PC-3 (cell line): ENCODE results near the gene LTA4H. TPM values are rescaled to one million over a fixed set of nuclear protein-coding genes. Genes with fewer than 3 reads are reported as not detected.

ENCODE experiments used
- ATAC-seq: fragments of 200-7000 bp; cut with Tn5 transposase; 2 replicates; pipeline ENCODE4 v1.9.1; 2020; ENCODE audit warnings: mild to moderate bottlenecking, moderate library complexity
- BruUV-seq: library from RNA; stranded (reverse); fragments of 400-500 nt; replicated peaks from 2 replicates; lab custom pipeline; 2021; lab: Mats Ljungman, UMichigan
- CTCF ChIA-PET: fragments of 300-600 bp; sonication (Branson Sonifier 250); formaldehyde crosslinking; loops from one replicate; lab custom pipeline; 2022; ENCODE audit warnings: antibody characterized with exemption; lab: Charles Lee
- POLR2A ChIA-PET: fragments of 300-600 bp; sonication (Branson Sonifier 250); formaldehyde crosslinking; loops from one replicate; lab custom pipeline; 2022; ENCODE audit warnings: antibody characterized with exemption; ENCODE audit not compliant: unreplicated experiment; lab: Charles Lee
- DNase-seq: peaks from one replicate; pipeline ENCODE4 v3.0.0-alpha.2; 2015
- H2AFZ ChIP-seq: fragments of 300-600 bp; sonication (generic); 2 replicates; pipeline ENCODE4 v1.6.0; 2016; ENCODE audit warnings: antibody characterized with exemption, low read length
- H3F3A ChIP-seq: fragments of 300-600 bp; sonication (generic); one replicate; pipeline ENCODE4 v1.6.0; 2017; ENCODE audit warnings: antibody characterized with exemption, low read length, control low read depth, mild to moderate bottlenecking; ENCODE audit not compliant: unreplicated experiment
- H3K27ac ChIP-seq: fragments of 300-600 bp; sonication (generic); 2 replicates; pipeline ENCODE4 v1.5.1; 2016; ENCODE audit warnings: mild to moderate bottlenecking, low read length
- H3K27me3 ChIP-seq: fragments of 300-600 bp; sonication (generic); 2 replicates; pipeline ENCODE4 v1.6.1; 2016; ENCODE audit warnings: low read length, mixed read lengths
- H3K36me3 ChIP-seq: fragments of 300-600 bp; sonication (generic); 2 replicates; pipeline ENCODE4 v1.6.1; 2016; ENCODE audit warnings: low read depth, mixed run types, low read length, mixed read lengths
- H3K4me1 ChIP-seq: fragments of 300-600 bp; sonication (generic); 2 replicates; pipeline ENCODE4 v1.5.1; 2016; ENCODE audit warnings: low read length; ENCODE audit not compliant: insufficient read depth
- H3K4me2 ChIP-seq: fragments of 300-600 bp; sonication (generic); 2 replicates; pipeline ENCODE4 v1.6.0; 2016; ENCODE audit warnings: low read length
- H3K4me3 ChIP-seq: fragments of 300-600 bp; sonication (generic); 2 replicates; pipeline ENCODE4 v1.5.1; 2016; ENCODE audit warnings: mild to moderate bottlenecking, low read length, mixed read lengths
- H3K79me2 ChIP-seq: fragments of 300-600 bp; sonication (generic); 2 replicates; pipeline ENCODE4 v1.6.1; 2017; ENCODE audit warnings: low read length, mixed read lengths
- H3K9ac ChIP-seq: fragments of 300-600 bp; sonication (generic); 2 replicates; pipeline ENCODE4 v1.6.0; 2016; ENCODE audit warnings: mild to moderate bottlenecking, low read length
- H3K9me2 ChIP-seq: fragments of 300-600 bp; sonication (generic); replicated peaks from 2 replicates; pipeline ENCODE4 v1.6.1; 2016; ENCODE audit warnings: mixed run types, low read length, mixed read lengths
- H3K9me3 ChIP-seq: fragments of 300-600 bp; sonication (generic); 2 replicates; pipeline ENCODE4 v1.6.1; 2016; ENCODE audit warnings: low read length, mixed read lengths
- H4K20me1 ChIP-seq: fragments of 300-600 bp; sonication (generic); 2 replicates; pipeline ENCODE4 v1.6.1; 2016; ENCODE audit warnings: low read length, mixed read lengths
- CTCF ChIP-seq: fragments of 300-600 bp; sonication (generic); conservative IDR thresholded peaks from 2 replicates; pipeline ENCODE4 v1.5.1; 2017; ENCODE audit warnings: antibody characterized with exemption, low read depth, mild to moderate bottlenecking, low read length
- EZH2 ChIP-seq: fragments of 300-600 bp; sonication (generic); IDR thresholded peaks from one replicate; pipeline ENCODE4 v1.6.1; 2017; ENCODE audit warnings: antibody characterized with exemption, mild to moderate bottlenecking, low read length; ENCODE audit not compliant: unreplicated experiment
- EZH2phosphoT487 ChIP-seq: fragments of 300-600 bp; sonication (generic); IDR thresholded peaks from 2 replicates; pipeline ENCODE4 v1.6.1; 2018; ENCODE audit warnings: mild to moderate bottlenecking, antibody characterized with exemption, low read length, borderline replicate concordance
- intact Hi-C: fragments of 100-400 bp; cut with micrococcal nuclease; formaldehyde crosslinking; loops from 2 replicates; pipeline ENCODE4 v1.9.0; 2023
- total RNA-seq: library from RNA; depleted of rRNA; stranded (reverse); fragments of >200 nt; gene quantifications from 2 replicates; pipeline ENCODE4 v1.2.3, GENCODE V29; 2014

Gene LTA4H
- total RNA-seq, 1 experiment from 2014 or later = 58.4 TPM

DNA sequence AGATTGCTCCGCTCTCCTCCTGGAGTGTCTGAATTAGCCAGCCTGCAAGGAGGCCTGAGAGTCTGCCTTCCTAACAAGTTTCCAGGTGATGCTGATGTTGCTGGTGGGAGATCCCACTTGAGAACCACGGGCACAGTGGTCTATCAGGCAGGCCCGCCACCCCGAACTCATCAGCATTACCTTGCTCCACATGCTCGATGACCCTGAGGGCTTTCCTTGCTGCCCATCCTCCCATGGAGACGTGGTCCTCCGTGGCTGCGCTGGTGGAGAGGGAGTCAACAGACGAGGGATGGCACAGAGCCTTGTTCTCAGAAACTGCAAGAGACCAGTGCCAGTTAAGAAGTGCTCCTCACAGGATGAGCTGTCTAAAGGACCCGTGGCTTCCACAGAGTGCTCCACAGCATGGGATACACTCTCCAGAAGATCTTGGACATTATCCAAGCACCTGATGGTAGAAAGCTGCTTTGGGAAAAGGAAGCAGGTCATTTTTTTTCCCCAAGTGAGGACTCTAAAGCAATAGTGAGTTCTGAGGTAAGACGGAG, 57.6 kb downstream of the LTA4H start:
- ChIA-PET CTCF (no interaction called here), POLR2A (no interaction called here)
- H3K4me2 ChIP-seq = no peak overlapping the region
- no peaks in the 10 kb centered on the region for H3K27me3 ChIP-seq
- H2AFZ ChIP-seq = no peak overlapping the region
- no peak overlapping the region for H3K9ac ChIP-seq
- TF ChIP-seq EZH2phosphoT487 (no peak), EZH2 (no peak)
- H3K9me3 ChIP-seq = no peaks in the 10 kb centered on the region
- no peaks in the 10 kb centered on the region for H3K79me2 ChIP-seq
- no peaks in the 10 kb centered on the region for H3K9me2 ChIP-seq
- ATAC-seq (no peak), DNase-seq (no peak)
- intact Hi-C loops = no loop called here
- BruUV-seq = no TSS peak
- no peaks in the 10 kb centered on the region for H3F3A ChIP-seq
- H3K4me1 ChIP-seq = no peaks in the 10 kb centered on the region
- H3K4me3 ChIP-seq = no peak overlapping the region
- no peaks in the 10 kb centered on the region for H4K20me1 ChIP-seq
- H3K27ac ChIP-seq = no peak overlapping the region
- no peaks in the 10 kb centered on the region for H3K36me3 ChIP-seq

DNA sequence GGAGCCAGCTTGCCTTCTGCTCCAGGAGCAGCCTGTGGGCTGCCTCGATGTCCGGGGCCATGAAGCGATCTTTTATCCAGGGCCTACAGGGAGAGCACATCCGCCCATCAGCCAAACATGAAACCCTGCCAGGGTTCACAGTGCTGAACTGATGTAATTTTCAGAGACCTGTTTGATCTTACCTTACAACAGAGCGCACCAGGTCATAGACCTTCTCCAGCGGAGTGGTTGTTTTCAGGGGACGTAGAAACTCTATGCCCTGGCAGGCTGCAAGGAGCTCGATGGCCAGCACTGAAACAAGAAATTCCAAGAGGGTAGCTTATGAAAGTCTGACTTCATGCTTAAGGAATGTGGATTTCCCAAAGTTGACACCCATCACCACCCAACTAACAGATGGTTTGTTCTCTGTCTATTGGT, 59.0 kb downstream of the LTA4H start:
- Histone ChIP-seq H3K4me2 (no peak overlapping the region), H3F3A (no peaks in the 10 kb centered on the region), H3K36me3 (no peaks in the 10 kb centered on the region), H3K9ac (no peak overlapping the region), H3K4me3 (no peak overlapping the region), H3K27me3 (no peaks in the 10 kb centered on the region), H3K9me2 (no peaks in the 10 kb centered on the region), H3K27ac (no peak overlapping the region), H4K20me1 (no peaks in the 10 kb centered on the region), H3K4me1 (no peaks in the 10 kb centered on the region), H2AFZ (no peak overlapping the region), H3K9me3 (no peaks in the 10 kb centered on the region), H3K79me2 (no peaks in the 10 kb centered on the region)
- BruUV-seq = no TSS peak
- intact Hi-C loops = no loop called here
- ChIA-PET POLR2A (no interaction called here), CTCF (no interaction called here)
- ATAC-seq = no peak
- no peak for TF ChIP-seq EZH2phosphoT487
- no peak for TF ChIP-seq EZH2
- peak; percentile 46 for DNase-seq

GRCh38 chr12:95975491-95975890, 59.9 kb downstream of the LTA4H start:
- Histone ChIP-seq H3K9ac (no peak overlapping the region), H3K4me1 (no peaks in the 10 kb centered on the region), H3K9me2 (no peaks in the 10 kb centered on the region), H2AFZ (no peak overlapping the region), H4K20me1 (no peaks in the 10 kb centered on the region), H3K4me2 (no peak overlapping the region), H3K9me3 (no peaks in the 10 kb centered on the region), H3K79me2 (no peaks in the 10 kb centered on the region), H3K36me3 (no peaks in the 10 kb centered on the region), H3K27ac (no peak overlapping the region), H3K27me3 (no peaks in the 10 kb centered on the region), H3F3A (no peaks in the 10 kb centered on the region), H3K4me3 (no peak overlapping the region)
- DNase-seq = no peak
- POLR2A ChIA-PET = no interaction called here
- CTCF ChIA-PET = interaction anchor here (0.6 kb wide), 1 partner anchor 405 kb away, joined by 3 read pairs; no protein-coding TSS in a partner anchor
- no TSS peak for BruUV-seq
- TF ChIP-seq CTCF = no peak
- no peak for TF ChIP-seq EZH2phosphoT487
- TF ChIP-seq EZH2 = no peak
- ATAC-seq = no peak
- intact Hi-C loops = no loop called here
